Middle frontal gyrus (tissue), 1 donor: ENCODE measurements around the gene IQCM.
"Not testable (repeated sequence)": the region's sequence is repeated elsewhere in the genome, so short reads cannot be mapped to it uniquely, and the experiment has no call there.

Source experiments
- DNase-seq: peaks from one replicate; pipeline ENCODE4 v3.0.0-alpha.2; 2015; ENCODE audit warnings: low spot score; ENCODE audit errors: extremely low spot score

The IQCM gene

GRCh38 chr4:149468669-149469068, 347.0 kb downstream of the IQCM start:
- not testable (repeated sequence) for DNase-seq

GRCh38 chr4:149466446-149466845, 349.2 kb downstream of the IQCM start:
- DNase-seq: no peak

- no peak for DNase-seq
These were observed 349.7 kb downstream of the IQCM start for GRCh38 chr4:149465955-149466354.

GRCh38 chr4:149443537-149443936, 372.1 kb downstream of the IQCM start:
- DNase-seq: no peak

- DNase-seq: no peak
These were observed 374.3 kb downstream of the IQCM start for GRCh38 chr4:149441338-149441737.

GRCh38 chr4:149426461-149426860, 389.2 kb downstream of the IQCM start:
- no peak for DNase-seq

- DNase-seq: no peak
These were observed 406.1 kb downstream of the IQCM start for GRCh38 chr4:149409555-149409962.

GRCh38 chr4:149409146-149409545, 406.5 kb downstream of the IQCM start:
- DNase-seq: no peak

GRCh38 chr4:149404143-149404542, 411.5 kb downstream of the IQCM start:
- DNase-seq: no peak

GRCh38 chr4:149403081-149403480, 412.6 kb downstream of the IQCM start:
- DNase-seq: no peak

- no peak for DNase-seq
These were observed 416.6 kb downstream of the IQCM start for GRCh38 chr4:149398993-149399392.

GRCh38 chr4:149370785-149371420, 444.7 kb downstream of the IQCM start:
- no peak for DNase-seq

- no peak for DNase-seq
These were observed 445.6 kb downstream of the IQCM start for GRCh38 chr4:149370002-149370401.

- DNase-seq: no peak
These were observed 462.4 kb downstream of the IQCM start for GRCh38 chr4:149353241-149353640.

GRCh38 chr4:149349541-149349940, 466.1 kb downstream of the IQCM start:
- no peak for DNase-seq

GRCh38 chr4:149347139-149347538, 468.5 kb downstream of the IQCM start:
- no peak for DNase-seq

GRCh38 chr4:149345424-149345823, 470.2 kb downstream of the IQCM start:
- DNase-seq: no peak

GRCh38 chr4:149344436-149344835, 471.2 kb downstream of the IQCM start:
- no peak for DNase-seq

- DNase-seq: no peak
These were observed 472.0 kb downstream of the IQCM start for GRCh38 chr4:149343614-149344013.

GRCh38 chr4:149341117-149341516, 474.5 kb downstream of the IQCM start:
- DNase-seq: not testable (repeated sequence)

GRCh38 chr4:149328161-149328560, 487.5 kb downstream of the IQCM start:
- DNase-seq: no peak

- DNase-seq: no peak
These were observed 493.4 kb downstream of the IQCM start for GRCh38 chr4:149322203-149322602.

GRCh38 chr4:149321438-149321837, 494.2 kb downstream of the IQCM start:
- no peak for DNase-seq

- no peak for DNase-seq
These were observed 504.6 kb downstream of the IQCM start for GRCh38 chr4:149311076-149311475.
